H1 (cell line): ENCODE data around the gene RARRES1. TPM values are rescaled to one million over a fixed set of nuclear protein-coding genes. Genes with fewer than 3 reads are reported as not detected.

Experiments used
- CTCF ChIA-PET: fragments of 300-600 bp; sonication (Branson Sonifier 250); formaldehyde crosslinking; loops from one replicate; lab custom pipeline; 2021; ENCODE audit not compliant: partially characterized antibody; lab: Charles Lee
- POLR2A ChIA-PET: fragments of 300-600 bp; sonication (Branson Sonifier 250); formaldehyde crosslinking; loops from one replicate; lab custom pipeline; 2021; ENCODE audit warnings: inconsistent platforms; ENCODE audit not compliant: partially characterized antibody; lab: Charles Lee
- DNase-seq, 2 experiments: peaks; one replicate each; pipeline versions ENCODE4 v3.0.0 to v3.0.0-alpha.2; 2010 to 2022; ENCODE audit warnings: low spot score in 2 of 2, low read depth in 1 of 2, mixed read lengths in 1 of 2
- FAIRE-seq: peaks from 2 replicates; lab custom pipeline; 2011; peaks lifted over from hg19 to GRCh38; lab: Jason Lieb, UNC
- H2AFZ ChIP-seq: 2 replicates; pipeline ENCODE4 v1.8.1; 2012; ENCODE audit warnings: low read length, inconsistent platforms
- H2AK5ac ChIP-seq: 2 replicates; pipeline ENCODE4 v1.6.1; 2013; ENCODE audit warnings: low read depth, low read length
- H2BK120ac ChIP-seq: replicated peaks from 2 replicates; pipeline ENCODE3; 2013; ENCODE audit warnings: low read depth, low read length, inconsistent platforms
- H2BK12ac ChIP-seq: 2 replicates; pipeline ENCODE4 v1.6.1; 2013; ENCODE audit warnings: low read depth, low read length
- H2BK15ac ChIP-seq: 2 replicates; pipeline ENCODE4 v1.6.1; 2013; ENCODE audit warnings: low read length
- H2BK20ac ChIP-seq: 2 replicates; pipeline ENCODE4 v1.6.1; 2013; ENCODE audit warnings: low read length
- H2BK5ac ChIP-seq: 2 replicates; pipeline ENCODE4 v1.6.1; 2013; ENCODE audit warnings: low read depth, low read length
- H3K14ac ChIP-seq: 2 replicates; pipeline ENCODE4 v1.6.1; 2013; ENCODE audit warnings: inconsistent platforms; ENCODE audit not compliant: insufficient read length
- H3K18ac ChIP-seq: 2 replicates; pipeline ENCODE4 v1.6.1; 2013; ENCODE audit warnings: low read length; ENCODE audit errors: extremely low read depth
- H3K23ac ChIP-seq: 2 replicates; pipeline ENCODE4 v1.6.1; 2013; ENCODE audit warnings: inconsistent platforms; ENCODE audit not compliant: insufficient read length
- H3K23me2 ChIP-seq: 2 replicates; pipeline ENCODE4 v1.6.1; 2013; ENCODE audit warnings: low read depth, low read length
- H3K27ac ChIP-seq: 2 replicates; pipeline ENCODE4 v1.6.1; 2011; ENCODE audit warnings: low read depth, low read length, inconsistent platforms
- H3K27me3 ChIP-seq, 4 experiments: replicated peaks in 1 of 4; 1 replicate in 1 of 4; 2 replicates in 3 of 4; pipeline versions ENCODE4 v1.6.1 to v1.8.1; 2011 to 2013; ENCODE audit warnings: low read length in 3 of 4, mild to moderate bottlenecking in 3 of 4, inconsistent platforms in 2 of 4, mixed read lengths in 2 of 4, moderate library complexity in 1 of 4; ENCODE audit not compliant: control insufficient read depth in 3 of 4, insufficient read depth in 3 of 4; ENCODE audit errors: extremely low read depth in 1 of 4
- H3K36me3 ChIP-seq, 4 experiments: 2 replicates each; pipeline versions ENCODE4 v1.6.1 to v1.8.1; 2011 to 2013; ENCODE audit warnings: mild to moderate bottlenecking in 4 of 4, low read length in 3 of 4, moderate library complexity in 2 of 4, control low read depth in 1 of 4, inconsistent platforms in 1 of 4; ENCODE audit not compliant: insufficient read depth in 4 of 4, control insufficient read depth in 2 of 4
- H3K4ac ChIP-seq: replicated peaks from 2 replicates; pipeline ENCODE3; 2013; ENCODE audit warnings: low read length, low read depth, mixed read lengths, inconsistent platforms; ENCODE audit not compliant: insufficient read length
- H3K4me1 ChIP-seq, 4 experiments: replicated peaks in 1 of 4; 1 replicate in 1 of 4; 2 replicates in 3 of 4; pipeline versions ENCODE4 v1.6.1 to v1.8.1; 2011 to 2013; ENCODE audit warnings: low read length in 3 of 4, inconsistent platforms in 2 of 4, mixed read lengths in 1 of 4; ENCODE audit not compliant: insufficient read depth in 4 of 4, control insufficient read depth in 3 of 4
- H3K4me2 ChIP-seq, 2 experiments: 2 replicates each; pipeline versions ENCODE4 v1.6.1 to v1.8.1; 2011 to 2013; ENCODE audit warnings: low read depth in 2 of 2, low read length in 2 of 2, control low read depth in 1 of 2, inconsistent platforms in 1 of 2, mild to moderate bottlenecking in 1 of 2; ENCODE audit not compliant: insufficient read depth in 1 of 2
- H3K4me3 ChIP-seq, 4 experiments: fragments of 200-600, 300-600 bp in 1 of 4; sonication (generic), shearing (Covaris generic), sonication (Bioruptor Twin) in 1 of 4; 2 replicates each; pipeline versions ENCODE4 v1.5.1 to v1.8.1; 2011 to 2016; ENCODE audit warnings: low read length in 4 of 4, low read depth in 3 of 4, control low read depth in 2 of 4, inconsistent platforms in 2 of 4, mild to moderate bottlenecking in 2 of 4, mixed read lengths in 1 of 4, moderate library complexity in 1 of 4; ENCODE audit not compliant: insufficient read depth in 2 of 4; ENCODE audit errors: extremely low read depth in 1 of 4
- H3K56ac ChIP-seq: replicated peaks from 2 replicates; pipeline ENCODE3; 2013; ENCODE audit warnings: low read depth, mild to moderate bottlenecking, mixed read lengths, low read length, inconsistent platforms; ENCODE audit not compliant: insufficient read length
- H3K79me1 ChIP-seq: 2 replicates; pipeline ENCODE4 v1.6.1; 2013; ENCODE audit warnings: low read depth, low read length, control low read depth
- H3K79me2 ChIP-seq, 2 experiments: 2 replicates each; pipeline versions ENCODE4 v1.6.1 to v1.8.1; 2012 to 2013; ENCODE audit warnings: low read length in 2 of 2, mild to moderate bottlenecking in 2 of 2, inconsistent platforms in 1 of 2; ENCODE audit not compliant: insufficient read depth in 2 of 2, control insufficient read depth in 1 of 2
- H3K9ac ChIP-seq, 4 experiments: replicated peaks in 1 of 4; 1 replicate in 1 of 4; 2 replicates in 3 of 4; pipeline versions ENCODE4 v1.6.1 to v1.8.1; 2011 to 2013; ENCODE audit warnings: low read depth in 3 of 4, low read length in 3 of 4, control low read depth in 2 of 4, mild to moderate bottlenecking in 2 of 4, moderate library complexity in 2 of 4, inconsistent platforms in 1 of 4; ENCODE audit errors: extremely low read depth in 1 of 4
- H3K9me3 ChIP-seq, 2 experiments: 2 replicates each; pipeline versions ENCODE4 v1.6.1 to v1.8.1; 2012 to 2013; ENCODE audit warnings: mild to moderate bottlenecking in 2 of 2, moderate library complexity in 2 of 2, control low read depth in 1 of 2, inconsistent platforms in 1 of 2, low read depth in 1 of 2, low read length in 1 of 2, mixed read lengths in 1 of 2; ENCODE audit not compliant: insufficient read depth in 2 of 2
- H4K20me1 ChIP-seq, 2 experiments: replicated peaks in 1 of 2; 2 replicates each; pipeline versions ENCODE3 to v1.8.1; 2011 to 2013; ENCODE audit warnings: inconsistent platforms in 2 of 2, low read length in 2 of 2, mild to moderate bottlenecking in 1 of 2; ENCODE audit not compliant: insufficient read depth in 2 of 2, control insufficient read depth in 1 of 2
- H4K5ac ChIP-seq: 2 replicates; pipeline ENCODE4 v1.6.1; 2013; ENCODE audit warnings: low read length, low read depth, mixed read lengths, inconsistent platforms; ENCODE audit not compliant: insufficient read length
- H4K8ac ChIP-seq: 2 replicates; pipeline ENCODE4 v1.8.0; 2013; ENCODE audit warnings: mild to moderate bottlenecking, moderate library complexity, low read length, inconsistent platforms; ENCODE audit not compliant: insufficient read depth; ENCODE audit errors: extremely low read depth
- H4K91ac ChIP-seq: replicated peaks from 2 replicates; pipeline ENCODE3; 2013; ENCODE audit warnings: low read length, mixed read lengths, inconsistent platforms; ENCODE audit not compliant: insufficient read length
- SAP30 ChIP-seq: fragments of 300-600 bp; sonication (generic); IDR thresholded peaks from 2 replicates; pipeline ENCODE4 v1.7.1; 2012; ENCODE audit warnings: low read length, moderate library complexity, mild to moderate bottlenecking, inconsistent platforms; ENCODE audit not compliant: insufficient read depth, insufficient replicate concordance
- WGBS, 2 experiments: shearing (Covaris generic) in 1 of 2; methylation state at CpG; one replicate each; pipeline versions ENCODE4 v1.1.6 to v1.1.7; 2013 to 2015; ENCODE audit warnings: low lambda C conversion rate in 2 of 2, mixed read lengths in 2 of 2, inconsistent platforms in 1 of 2, low coverage in 1 of 2, missing lambda C conversion rate in 1 of 2; ENCODE audit not compliant: insufficient replicate concordance in 2 of 2, insufficient coverage in 1 of 2, insufficient read length in 1 of 2; ENCODE audit errors: extremely low coverage in 1 of 2, missing lambda C conversion rate in 1 of 2; 5-methylcytosine and 5-hydroxymethylcytosine counted together
- polyA plus RNA-seq, 7 experiments: library from polyadenylated mRNA; depleted of rRNA in 3 of 7; stranded (reverse) in 5 of 7; unstranded in 2 of 7; fragments of >200 nt in 5 of 7; fragments of 200-250 nt in 2 of 7; gene quantifications; 1 replicate in 5 of 7; 2 replicates in 1 of 7; 4 replicates in 1 of 7; pipeline versions ENCODE4 v1.2.1 to v1.2.3, GENCODE V29; 2011 to 2013; ENCODE audit warnings: missing spikeins in 2 of 7, mixed read lengths in 2 of 7
- total RNA-seq: library from RNA; stranded (reverse); fragmentation: NEBNext Ultra II Directional; extraction: Animal tissue kit (Norgen Biotek cat#: 25700); gene quantifications from 2 replicates; pipeline ENCODE4 v1.2.1, GENCODE V29; 2021

The RARRES1 gene
- total and polyA plus RNA-seq, 2 of the 8 experiments (the other 6 are each of a cell fraction or from before 2014, with no cell fraction given): 0.26 to 0.71 TPM

GRCh38 chr3:158696618-158697017 is 35.6 kb downstream of the RARRES1 start:
- H3K4me1 ChIP-seq: no peaks in the 10 kb centered on the region
- H2BK15ac ChIP-seq: no peak overlapping the region
- H3K23me2 ChIP-seq: no peaks in the 10 kb centered on the region
- H3K56ac ChIP-seq: no peak overlapping the region
- no peak overlapping the region for H4K91ac ChIP-seq
- ChIA-PET POLR2A (no interaction called here), CTCF (interaction anchor here (0.6 to 2.5 kb wide), 3 partner anchors 37 to 211 kb away, joined by 3 to 9 read pairs (median 3); no protein-coding TSS in a partner anchor)
- H3K4me2 ChIP-seq: no peak overlapping the region
- DNase-seq: no peak
- H2AK5ac ChIP-seq: no peak overlapping the region
- H3K18ac ChIP-seq: no peak overlapping the region
- no peak overlapping the region for H4K5ac ChIP-seq
- FAIRE-seq: no peak
- H2AFZ ChIP-seq: no peak overlapping the region
- TF ChIP-seq SAP30: no peak
- no peak overlapping the region for H3K27ac ChIP-seq
- 94% methylated on average over 2 of the region's 2 CpGs; no CpG with 5 or more reads in 1 of the 2 experiments for WGBS, 2 experiments
- H2BK12ac ChIP-seq: no peak overlapping the region
- no peak overlapping the region for H3K23ac ChIP-seq
- H2BK20ac ChIP-seq: no peak overlapping the region
- H3K9me3 ChIP-seq: no peaks in the 10 kb centered on the region
- no peaks in the 10 kb centered on the region for H4K20me1 ChIP-seq
- no peaks in the 10 kb centered on the region for H3K79me1 ChIP-seq
- no peak overlapping the region for H3K14ac ChIP-seq
- H2BK5ac ChIP-seq: no peak overlapping the region
- no peak overlapping the region for H3K4me3 ChIP-seq
- peaks cover 0 to 1% (median 0%) of the 10 kb centered on the region in 4 experiments; a peak in 1 of 7 replicates for H3K27me3 ChIP-seq
- peaks cover 0 to 6% (median under 1%) of the 10 kb centered on the region in 4 experiments; a peak in 2 of 8 replicates for H3K36me3 ChIP-seq
- no peak overlapping the region for H2BK120ac ChIP-seq
- no peak overlapping the region for H3K4ac ChIP-seq
- no peak overlapping the region for H4K8ac ChIP-seq
- no peaks in the 10 kb centered on the region for H3K79me2 ChIP-seq
- H3K9ac ChIP-seq: no peak overlapping the region
